EL (cell line): Measurements from ENCODE around the gene MACROD2.

Source experiments
- DNase-seq: peaks from one replicate; pipeline ENCODE4 v3.0.0-alpha.2; 2016

Gene MACROD2

GRCh38 chr20:15674253-15675060, 1679.1 kb downstream of the MACROD2 start:
- peak; percentile 25 for DNase-seq

DNA sequence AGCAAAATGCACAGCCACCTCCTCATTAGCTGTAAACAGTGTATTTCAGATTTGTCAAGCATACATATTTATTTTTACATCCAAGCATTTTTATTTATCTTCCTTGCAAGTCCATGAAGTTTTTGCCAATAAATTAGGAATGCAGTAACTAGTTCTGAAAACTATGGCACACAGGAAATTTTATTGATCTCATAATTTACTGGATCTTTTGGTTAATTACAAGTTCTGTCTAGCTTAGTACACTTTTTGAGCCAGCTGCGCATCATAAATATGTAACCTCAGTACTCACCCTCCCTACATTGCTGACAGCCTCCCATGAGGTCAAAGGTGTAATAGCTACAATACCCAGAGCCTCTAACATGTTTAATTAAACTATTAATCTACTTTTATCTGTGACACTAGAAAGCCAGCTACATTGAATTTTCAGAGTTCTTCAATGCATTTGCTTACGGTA, 1679.8 kb downstream of the MACROD2 start:
- DNase-seq, result peak; percentile 21

- DNase-seq, result no peak
Observed at GRCh38 chr20:15675813-15676484, 1680.6 kb downstream of the MACROD2 start.

DNA sequence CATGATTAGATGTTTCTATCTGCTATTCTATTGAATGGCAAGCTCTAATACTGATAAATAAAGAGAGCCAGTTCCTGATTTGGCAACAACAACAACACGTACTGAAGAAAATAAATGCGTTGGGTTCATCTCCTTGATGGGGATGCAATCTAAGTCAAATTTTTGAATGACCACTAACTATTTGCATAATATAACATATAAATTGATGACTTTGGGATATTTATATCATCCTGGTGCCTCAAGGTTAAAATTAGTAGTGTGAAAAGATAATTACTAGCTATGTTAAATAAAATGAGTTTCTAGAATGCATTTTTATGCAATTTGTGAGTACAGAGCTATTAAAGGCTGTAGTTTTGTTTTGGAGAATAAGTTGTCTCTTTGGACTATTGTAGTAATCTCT, 1681.5 kb downstream of the MACROD2 start:
- no peak for DNase-seq

GRCh38 chr20:15682690-15683089, 1687.4 kb downstream of the MACROD2 start:
- DNase-seq, result peak; percentile 32

DNA sequence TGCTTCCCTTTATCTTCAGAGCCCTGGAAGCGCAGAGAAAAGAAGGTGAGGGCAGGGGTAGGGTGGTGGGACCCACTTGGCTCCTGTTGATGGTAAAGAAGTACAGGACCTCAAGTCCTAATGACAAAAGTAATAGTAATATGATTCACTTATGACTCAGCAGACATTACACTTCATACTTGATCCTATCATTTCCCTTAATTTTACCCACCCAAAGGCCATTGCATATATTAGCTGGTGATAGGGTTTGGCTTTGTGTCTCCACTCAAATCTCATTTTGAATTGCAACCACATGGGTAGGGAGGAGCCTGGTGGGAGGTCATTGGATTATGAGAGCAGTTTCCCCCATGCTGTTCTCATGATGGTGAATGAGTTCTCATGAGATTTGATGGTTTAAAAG, 1697.3 kb downstream of the MACROD2 start:
- DNase-seq, result no peak

GRCh38 chr20:15699431-15700146, 1704.3 kb downstream of the MACROD2 start:
- DNase-seq, result no peak

DNA sequence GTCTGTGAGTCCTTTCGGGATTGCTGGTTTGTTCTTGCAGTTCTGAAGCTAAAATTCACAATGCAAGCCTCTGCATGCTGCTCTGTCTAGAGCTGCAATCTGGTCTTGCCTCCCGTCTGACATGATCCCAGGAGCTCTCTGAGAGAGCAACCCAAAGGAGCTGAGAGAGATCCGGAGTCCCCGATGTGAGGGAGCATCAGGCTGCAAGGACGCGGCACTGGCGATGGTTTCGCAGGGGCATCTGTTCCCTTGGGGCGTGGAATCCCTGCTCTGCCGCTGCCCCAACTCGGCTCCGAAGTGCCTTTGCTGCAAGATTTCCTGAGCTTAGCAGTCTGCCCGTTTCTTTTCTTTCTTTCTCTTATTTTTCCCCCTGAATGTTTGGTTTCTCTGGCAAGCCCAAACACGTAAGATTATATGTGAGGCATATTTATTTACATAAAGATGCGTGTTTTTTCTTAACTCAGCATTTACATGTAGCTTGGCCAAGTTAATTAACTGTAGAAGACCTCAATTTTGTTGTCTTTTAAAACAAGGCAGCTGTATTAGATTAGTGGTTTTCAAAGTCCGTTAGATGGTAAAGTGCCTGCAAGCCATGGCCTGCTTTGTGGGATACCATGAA, 1704.9 kb downstream of the MACROD2 start:
- peak; percentile 14 for DNase-seq

- DNase-seq, result peak; percentile 40
Observed at GRCh38 chr20:15702161-15702560, 1706.8 kb downstream of the MACROD2 start.

DNA sequence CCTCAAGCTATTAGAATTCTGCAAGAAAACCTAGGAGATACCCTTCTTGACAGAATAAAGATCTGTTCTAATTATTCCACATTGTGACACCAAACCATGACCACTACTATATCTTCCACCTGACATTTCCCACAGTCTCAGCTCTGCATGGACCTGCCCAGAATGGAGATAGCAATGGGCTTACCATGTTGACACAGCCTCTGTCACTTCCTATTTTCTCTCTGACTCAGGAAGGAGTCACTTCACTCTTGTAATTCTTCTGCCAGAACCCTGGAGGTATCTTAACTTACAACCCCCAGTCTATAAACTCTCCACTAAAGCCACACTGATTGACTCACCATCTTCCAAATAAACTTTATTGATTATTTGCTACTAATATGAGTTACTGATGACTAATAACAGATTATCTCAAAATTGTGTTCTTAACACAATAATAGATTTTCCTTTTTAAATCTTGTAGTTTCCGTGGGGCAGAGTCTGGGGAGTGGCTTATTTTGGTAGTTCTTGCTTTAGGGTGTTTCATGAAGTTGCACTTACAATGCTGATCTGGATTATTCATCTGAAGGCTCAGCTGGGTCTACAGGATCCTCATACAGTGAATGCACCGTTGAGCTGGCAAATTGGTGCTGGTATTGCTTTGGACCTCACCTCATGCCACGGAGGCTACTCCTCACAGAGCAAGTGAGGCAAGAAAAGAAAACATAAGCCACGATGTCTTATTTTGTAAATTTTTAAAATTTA, 1708.0 kb downstream of the MACROD2 start:
- peak; percentile 82 for DNase-seq

DNA sequence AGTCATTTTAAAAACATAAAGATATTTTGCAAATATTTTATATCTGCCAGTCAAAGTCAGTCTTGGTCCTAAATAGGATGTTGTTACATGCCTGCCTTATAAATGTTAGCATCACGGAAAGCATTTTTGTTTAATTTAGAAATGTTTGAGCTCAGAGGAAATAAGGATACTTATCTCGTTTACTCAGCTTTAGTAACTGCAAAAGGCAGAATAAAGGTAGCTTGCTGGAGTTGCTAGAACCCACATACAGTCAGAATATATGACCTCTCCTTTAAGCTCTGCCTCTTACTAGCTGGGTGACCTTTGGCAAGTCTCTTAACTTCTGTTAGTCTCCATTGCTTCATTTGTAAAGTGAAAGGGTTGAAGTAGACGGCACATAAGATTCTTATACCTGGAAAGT, 1710.7 kb downstream of the MACROD2 start:
- no peak for DNase-seq

- DNase-seq, result peak; percentile 29
Observed at GRCh38 chr20:15706719-15707118, 1711.4 kb downstream of the MACROD2 start.

DNA sequence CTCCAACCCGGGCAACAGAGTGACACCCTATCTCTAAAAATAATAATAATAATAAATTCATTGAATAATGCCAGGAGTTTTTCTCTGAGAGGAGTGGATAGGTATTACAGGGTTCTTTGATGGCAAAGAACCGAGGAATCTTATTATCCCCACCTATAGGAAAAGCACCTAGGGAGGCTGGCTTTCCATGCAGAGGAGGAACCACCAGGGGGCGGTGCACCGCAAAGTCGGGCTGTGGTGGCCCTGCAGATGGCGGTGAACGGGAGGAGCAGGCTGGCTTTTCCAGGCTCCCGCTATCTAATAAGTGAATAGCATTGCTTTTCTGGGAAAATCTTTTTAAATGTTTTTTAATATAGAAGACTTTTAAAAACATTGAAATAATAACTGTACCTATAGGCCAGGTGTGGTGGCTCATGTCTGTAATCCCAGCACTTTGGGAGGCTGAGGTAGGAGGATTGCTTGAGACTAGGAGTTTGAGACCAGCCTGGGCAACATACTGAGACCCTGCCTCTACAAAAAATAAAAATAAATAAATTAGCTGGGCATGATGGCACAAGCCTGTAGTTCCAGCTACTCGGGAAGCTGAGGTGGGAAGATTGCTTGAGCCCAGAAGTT, 1713.8 kb downstream of the MACROD2 start:
- no peak for DNase-seq

GRCh38 chr20:15710636-15711035, 1715.3 kb downstream of the MACROD2 start:
- DNase-seq, result no peak

GRCh38 chr20:15711177-15711576, 1715.9 kb downstream of the MACROD2 start:
- no peak for DNase-seq

GRCh38 chr20:15716256-15716655, 1720.9 kb downstream of the MACROD2 start:
- DNase-seq, result no peak

DNA sequence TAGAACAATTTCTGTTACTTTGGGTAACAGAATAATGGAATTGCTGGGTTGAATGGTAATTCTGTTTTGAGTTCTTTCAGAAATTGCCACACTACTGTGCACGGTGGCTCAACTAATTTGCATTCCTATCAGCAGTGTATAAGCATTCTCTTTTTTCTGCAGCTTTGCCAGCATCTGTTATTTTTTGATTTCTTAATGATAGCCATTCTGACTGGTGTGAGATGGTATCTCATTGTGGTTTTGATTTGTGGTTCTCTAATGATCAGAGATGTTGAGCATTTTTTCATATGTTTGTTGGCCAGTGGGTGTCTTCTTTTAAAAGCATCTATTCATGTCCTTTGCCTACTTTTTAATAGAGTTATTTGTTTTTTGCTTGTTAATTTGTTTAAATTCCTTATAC, 1731.1 kb downstream of the MACROD2 start:
- peak; percentile 5 for DNase-seq

GRCh38 chr20:15734052-15734451, 1738.7 kb downstream of the MACROD2 start:
- DNase-seq, result no peak

GRCh38 chr20:15739035-15739434, 1743.7 kb downstream of the MACROD2 start:
- no peak for DNase-seq

DNA sequence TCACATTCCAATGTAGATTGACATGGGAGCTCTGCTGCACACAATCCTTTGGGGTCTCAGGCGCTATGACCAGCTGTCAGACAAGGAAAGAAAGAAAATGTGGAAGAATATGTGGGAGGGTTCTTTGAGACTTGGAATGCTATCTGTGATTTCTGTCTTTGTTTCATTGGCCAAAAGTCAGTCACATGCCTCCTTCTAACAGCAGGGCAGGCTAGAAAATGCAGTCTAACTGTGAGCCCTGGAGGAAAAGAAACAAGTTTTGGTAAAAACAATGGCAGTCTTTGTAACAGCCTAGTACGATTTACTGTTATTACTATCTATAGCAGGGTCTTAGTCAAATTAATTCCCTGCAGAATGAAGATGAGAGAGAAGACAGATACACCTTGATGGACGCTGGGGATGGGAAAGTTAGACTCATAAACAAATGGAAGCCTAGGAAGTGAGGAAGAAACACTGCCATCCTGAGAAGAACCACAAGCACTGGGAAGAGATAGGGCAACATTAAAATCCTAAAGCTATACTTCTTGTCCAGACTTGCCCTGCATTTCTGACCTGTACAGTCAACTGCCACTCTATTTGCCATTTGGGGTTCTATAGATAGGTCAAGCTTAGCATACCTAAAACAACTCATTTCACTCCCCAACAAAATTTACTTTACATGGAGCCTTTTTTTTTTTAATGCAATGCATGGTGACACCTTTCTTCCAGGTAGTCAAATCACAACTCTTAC, 1744.9 kb downstream of the MACROD2 start:
- DNase-seq, result no peak

DNA sequence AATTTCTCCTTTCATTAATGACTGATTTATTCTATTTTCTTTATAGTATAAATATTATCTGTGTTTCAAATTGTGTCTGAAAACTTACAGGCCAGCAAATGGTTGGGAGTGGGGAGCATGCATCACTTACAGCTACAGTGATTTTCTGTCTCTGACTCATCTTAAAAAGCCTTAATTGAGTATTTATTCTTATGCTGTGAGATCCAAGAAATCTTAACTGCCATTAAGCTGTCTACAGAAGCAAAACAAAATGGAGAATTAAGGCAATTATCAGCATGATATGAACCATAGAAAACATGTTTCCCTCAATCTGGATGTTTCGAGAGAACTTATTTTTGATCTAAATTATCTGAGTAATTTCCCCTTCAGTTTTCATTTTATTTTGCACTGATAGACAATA, 1746.8 kb downstream of the MACROD2 start:
- DNase-seq, result no peak
